ENCODE data around the gene PAFAH2.
"Not testable (repeated sequence)": the region's sequence is repeated elsewhere in the genome, so short reads cannot be mapped to it uniquely, and the experiment has no call there.

PAFAH2 gene

DNA sequence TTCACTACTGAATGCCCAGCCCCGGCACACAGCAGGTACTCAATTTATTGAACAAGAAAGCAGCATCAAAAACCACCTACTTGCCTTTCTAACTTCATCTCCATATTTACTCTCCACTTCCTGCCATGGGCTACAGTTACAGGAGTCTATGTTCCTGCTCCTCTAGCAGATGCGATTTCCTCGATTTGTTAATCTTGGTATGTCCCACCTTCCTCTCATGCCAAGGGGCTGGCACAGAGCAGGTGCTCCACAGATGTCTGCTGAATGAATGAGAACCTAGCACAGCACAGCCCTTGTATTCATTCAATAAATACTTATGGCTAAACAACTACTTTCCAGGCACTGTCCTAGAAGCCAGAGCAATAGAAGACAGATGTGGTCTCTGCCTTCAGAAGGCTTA is 12.2 kb downstream of the PAFAH2 start:
- DNase-seq (ENCODE audit: low read depth) = no peak

DNA sequence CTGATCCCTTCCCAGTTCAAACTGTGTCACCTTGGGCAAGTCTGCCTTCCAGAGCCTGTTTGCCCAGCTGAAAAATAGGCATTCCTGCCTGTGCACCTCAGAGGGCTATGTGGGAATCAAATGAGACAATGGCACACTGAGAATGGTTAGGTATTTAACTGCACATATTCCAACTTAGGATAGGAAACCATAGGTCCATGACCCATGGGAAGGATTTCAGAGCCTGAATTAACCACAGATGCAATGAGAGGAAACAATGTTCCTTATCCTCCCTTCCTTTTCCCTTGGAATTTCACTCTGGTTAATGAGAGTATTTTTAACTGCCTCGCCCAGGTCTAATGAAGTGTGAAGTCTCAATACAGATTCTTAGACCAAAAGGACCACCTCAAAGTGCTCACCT is 12.7 kb downstream of the PAFAH2 start:
- no peak for DNase-seq (ENCODE audit: low read depth)

DNA sequence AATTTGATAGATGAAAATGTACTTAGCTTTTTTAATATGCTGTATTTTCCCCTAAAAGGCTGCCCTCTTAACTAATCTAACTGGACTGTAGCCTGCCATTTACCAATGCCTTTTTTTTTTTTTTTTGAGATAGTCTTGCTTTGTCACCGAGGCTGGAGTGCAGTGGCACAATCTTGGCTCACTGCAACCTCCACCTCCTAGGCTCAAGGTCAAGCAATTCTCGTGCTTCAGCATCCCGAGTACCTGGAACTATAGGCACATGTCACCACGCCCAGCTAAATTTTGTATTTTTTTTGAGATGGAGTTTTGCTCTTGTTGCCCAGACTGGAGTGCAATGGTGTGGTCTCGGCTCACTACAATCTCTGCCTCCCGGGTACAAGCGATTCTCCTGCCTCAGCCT is 18.7 kb downstream of the PAFAH2 start:
- no peak for DNase-seq (ENCODE audit: low read depth)

DNA sequence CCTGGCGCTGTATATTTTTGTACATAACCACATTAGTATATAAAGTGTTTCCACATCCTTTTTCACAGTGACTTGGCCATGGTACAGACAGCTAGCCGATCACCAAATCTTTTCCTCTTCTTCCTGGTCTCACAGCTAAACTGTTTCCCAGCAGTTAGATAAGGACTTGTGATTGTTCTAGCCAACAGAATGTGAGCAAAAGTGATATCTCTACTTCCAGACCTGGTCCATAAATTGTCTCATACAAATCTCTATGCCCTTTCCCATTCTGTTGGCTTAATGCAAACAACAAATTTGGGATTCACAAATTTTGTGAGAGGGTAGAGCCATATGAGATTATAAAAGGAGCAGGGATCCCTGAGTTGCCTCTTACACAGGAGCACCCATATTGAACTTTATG is 19.5 kb downstream of the PAFAH2 start:
- DNase-seq (ENCODE audit: low read depth) = no peak

DNA sequence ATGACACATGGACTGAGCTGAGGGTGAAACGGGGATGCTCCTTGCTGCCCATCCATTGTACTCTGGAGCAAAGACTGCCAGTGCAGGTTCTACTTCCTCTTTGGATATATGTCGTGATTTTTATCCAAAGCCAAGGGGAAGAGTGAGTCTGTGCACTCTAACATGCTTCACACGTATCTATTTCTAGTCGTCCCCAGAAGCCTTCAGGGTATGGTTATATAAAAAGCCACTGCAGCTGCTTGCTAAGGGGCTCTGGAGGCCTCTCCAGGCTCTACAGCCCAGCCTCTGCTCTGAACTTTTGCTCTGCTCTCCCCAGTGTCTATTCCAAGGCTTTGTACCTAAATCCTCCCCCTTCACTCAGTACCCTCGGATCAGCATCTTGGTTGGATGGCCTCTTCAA is 20.1 kb downstream of the PAFAH2 start:
- no peak for DNase-seq (ENCODE audit: low read depth)

DNA sequence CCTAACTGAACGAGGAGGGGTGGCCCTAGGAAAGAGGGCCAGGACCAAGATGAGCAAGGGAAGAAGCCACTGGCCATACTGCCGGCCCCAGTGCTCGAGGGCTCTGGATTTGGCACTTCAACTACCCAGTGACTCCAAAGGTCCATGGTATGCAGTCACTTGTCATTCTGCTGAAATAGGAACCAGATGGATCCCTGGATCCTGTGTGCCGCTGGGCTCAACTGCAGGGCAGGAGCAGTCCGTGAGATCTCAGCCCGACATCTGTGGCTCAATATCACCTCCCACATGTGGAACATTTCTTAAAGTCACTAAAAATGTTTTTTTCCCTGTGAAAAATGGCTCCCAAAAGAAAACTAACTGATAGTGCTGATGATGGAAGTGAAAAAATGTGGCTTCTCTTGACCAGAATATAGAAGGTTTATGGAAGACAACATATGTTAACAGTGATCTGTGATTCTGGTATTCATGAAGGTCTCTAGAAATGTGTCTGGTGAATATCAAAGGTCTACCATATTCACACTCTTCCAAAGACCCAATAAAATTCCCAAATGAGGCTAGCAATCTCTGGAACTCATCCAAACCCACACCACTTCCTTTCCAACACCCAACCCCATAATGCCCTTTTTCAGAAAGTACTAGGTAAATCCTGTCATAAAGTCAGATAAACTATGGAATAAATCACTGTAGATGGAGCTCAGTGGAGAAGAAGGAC is 24.1 kb downstream of the PAFAH2 start:
- peak; percentile 38 for DNase-seq (ENCODE audit: low read depth)

DNA sequence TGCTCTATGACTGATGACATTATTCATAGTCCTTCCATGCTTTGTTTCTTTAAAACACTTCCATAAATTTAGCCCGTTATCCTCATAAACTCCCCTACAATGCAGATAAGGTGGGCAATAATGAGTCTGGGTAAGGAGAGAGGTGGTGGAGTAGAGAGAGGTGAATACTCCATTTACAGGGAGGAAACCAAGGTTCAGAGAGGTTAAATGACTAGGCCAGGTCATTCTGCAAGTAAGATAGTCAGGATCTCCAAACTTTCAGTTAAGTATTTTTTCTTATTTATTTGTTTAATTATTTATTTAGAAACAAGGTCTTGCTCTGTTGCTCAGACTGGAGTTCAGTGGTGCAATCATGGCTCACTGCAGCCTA is 26.1 kb downstream of the PAFAH2 start:
- DNase-seq (ENCODE audit: low read depth) = no peak

DNA sequence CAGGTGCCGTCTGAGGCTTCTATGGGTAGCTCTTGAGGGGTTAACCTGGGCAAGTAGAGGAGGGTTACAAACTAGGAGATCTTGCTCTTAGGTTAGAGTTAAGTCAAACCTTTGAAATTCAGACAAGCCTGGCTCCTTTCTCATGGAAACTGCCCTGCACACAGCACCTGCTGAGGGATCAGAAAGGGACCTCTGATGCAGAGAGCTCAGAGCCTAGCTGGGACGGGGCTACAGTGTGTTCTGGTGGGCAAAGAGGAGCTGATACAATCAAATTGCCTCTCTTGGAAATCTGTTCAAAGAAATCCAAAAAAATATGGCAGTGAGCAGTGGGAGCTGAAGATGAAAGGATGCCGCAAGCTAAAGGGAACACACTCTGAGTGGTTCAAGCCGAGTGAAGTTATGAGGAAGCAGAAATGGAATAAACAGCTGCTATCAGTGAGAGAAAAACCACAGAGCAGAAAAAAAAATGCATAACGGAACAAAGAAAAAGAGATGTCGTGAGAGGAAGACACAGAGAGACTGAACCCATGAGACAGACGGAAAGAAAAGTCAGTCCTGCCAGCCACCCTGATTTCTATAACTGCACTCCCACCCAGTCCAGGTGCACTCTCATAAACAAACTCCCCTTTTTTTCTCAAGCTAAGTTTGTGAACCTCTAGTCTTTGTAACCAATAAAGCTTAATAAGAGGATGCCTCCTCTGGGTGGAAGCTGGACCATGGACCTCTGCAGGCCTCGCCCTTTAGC is 26.6 kb downstream of the PAFAH2 start:
- DNase-seq (ENCODE audit: low read depth) = no peak

DNA sequence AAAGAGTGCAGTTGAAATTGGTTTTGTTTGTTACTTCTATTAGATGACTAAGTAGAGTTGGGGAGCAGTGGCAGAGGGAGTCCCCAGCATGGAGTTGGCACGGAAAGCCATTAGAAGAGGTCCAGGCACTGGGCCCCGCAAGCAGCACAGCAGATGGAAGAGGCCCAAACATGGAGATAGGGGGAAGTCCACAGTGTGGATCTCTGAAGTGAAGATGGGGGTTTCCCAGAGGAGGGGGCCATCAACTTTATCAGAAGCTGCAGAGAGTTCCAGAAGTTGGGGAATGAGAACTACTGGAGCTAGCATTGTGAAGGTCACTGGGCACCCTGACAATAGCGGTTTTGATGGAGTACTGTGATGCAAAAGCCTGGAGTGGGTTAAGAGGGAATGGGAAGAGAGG is 30.6 kb downstream of the PAFAH2 start:
- no peak for DNase-seq (ENCODE audit: low read depth)

DNA sequence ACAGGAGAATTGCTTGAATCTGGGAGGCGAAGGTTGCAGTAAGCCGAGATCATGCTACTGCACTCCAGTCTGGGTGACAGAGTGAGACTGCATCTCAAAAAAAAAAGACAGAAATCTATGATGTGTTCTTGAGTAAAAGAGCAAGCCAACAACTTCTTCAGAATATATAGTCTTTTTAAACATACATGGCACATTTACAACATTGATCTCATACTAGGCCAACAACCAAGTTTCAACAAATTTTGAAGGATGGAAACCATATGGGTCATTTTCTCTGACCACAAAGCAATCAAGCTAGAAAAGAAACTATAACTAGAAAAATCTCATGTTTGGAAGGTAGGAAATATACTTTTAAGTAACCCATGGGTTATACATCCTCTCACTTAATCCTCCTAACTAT is 38.3 kb downstream of the PAFAH2 start:
- DNase-seq (ENCODE audit: low read depth) = no peak

DNA sequence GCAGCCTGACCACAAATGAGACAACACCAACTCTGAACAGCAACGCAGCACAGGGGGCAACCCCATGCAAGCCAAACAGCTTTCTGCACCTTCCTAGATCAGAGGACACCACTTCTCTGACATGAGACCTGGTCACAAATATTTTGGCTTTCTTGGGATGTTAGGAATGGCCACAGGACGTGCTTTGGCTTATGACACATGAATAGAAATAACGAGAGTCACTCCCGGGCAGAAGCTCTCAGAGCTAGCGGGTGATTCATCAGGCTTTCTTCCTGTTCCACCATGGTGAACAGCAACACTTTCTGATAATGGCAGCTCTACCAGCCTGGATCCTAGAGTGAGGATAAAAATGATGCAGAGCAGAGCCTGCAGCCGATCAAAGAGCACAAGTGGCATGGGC is 39.4 kb downstream of the PAFAH2 start:
- peak; percentile 96 for DNase-seq (ENCODE audit: low read depth)

DNA sequence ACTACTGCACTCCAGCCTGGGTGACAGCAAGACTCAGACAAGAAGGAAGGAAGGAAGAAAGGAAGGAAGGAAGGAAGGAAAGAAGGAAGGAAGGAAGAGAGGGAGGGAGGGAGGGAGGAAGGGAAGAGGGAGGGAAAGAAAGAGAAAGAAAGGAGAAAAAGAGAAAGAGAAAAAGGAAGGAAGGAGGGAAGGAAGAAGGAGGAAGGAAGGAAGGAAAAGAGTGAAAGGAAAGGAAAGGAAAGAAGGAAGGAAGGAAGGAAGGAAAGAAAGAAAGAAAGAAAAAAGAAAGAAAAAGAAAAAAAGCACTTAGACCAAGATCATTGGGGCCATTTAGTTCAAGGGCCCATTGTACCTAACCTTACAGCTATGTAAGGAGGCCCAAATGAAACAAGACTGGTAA is 42.3 kb downstream of the PAFAH2 start:
- DNase-seq (ENCODE audit: low read depth) = no peak

DNA sequence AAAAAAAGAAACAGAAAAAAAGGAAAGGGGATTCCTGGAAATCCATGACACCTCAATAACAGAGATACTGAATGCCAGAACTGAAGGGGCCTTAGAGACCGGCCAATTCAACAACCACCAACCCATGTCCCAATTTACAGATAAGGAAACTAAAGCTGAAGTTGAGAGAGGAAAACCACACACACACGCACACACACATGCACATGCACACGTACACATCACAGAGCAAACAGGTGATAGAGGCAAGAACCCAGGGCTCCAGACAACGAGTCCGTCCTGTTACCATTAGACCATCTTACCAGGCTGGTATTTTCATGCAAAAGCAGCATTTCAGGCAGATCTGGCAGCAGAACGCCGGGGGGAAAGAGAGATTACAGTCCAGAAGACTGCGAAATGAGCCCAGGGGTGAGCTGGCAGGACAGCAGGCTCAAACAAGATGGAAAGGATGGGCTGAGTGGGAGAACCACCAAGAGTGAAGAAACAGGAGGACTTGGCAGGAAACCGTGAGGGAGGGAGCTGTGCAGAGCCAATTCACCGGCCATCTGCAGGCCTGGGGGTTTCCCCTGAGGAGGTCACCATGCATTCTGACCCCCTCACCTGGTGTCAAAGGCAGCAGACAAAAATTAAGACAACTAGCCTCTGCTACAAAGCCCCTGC is 43.5 kb downstream of the PAFAH2 start:
- no peak for DNase-seq (ENCODE audit: low read depth)

DNA sequence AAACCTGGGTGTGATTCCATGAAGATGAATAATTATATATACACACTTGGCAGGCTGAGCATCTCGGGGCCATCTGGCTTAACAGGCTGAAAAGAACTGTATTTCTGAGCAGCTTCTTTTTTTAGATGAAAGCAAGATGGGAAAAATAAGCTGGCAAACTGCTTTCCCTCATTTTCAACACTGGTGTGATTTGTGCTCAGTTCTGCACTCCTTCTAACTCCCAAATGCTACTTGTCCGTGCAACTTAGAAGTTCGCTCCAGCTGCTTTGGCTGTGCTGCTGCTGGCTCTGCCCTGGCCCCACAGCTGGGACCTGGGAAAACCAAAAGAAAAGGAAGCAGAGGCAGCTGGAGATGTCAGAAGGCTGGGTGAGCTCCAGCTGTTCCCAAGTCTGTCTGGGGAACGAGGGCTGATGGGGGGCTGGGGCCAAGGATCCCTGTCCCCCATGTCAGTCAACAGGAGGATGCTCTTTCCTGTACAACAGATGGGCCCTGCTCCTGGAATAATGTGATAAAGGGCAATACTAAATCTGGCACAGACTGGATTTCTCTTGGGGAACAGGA is 44.9 kb downstream of the PAFAH2 start:
- DNase-seq (ENCODE audit: low read depth) = peak; percentile 41

DNA sequence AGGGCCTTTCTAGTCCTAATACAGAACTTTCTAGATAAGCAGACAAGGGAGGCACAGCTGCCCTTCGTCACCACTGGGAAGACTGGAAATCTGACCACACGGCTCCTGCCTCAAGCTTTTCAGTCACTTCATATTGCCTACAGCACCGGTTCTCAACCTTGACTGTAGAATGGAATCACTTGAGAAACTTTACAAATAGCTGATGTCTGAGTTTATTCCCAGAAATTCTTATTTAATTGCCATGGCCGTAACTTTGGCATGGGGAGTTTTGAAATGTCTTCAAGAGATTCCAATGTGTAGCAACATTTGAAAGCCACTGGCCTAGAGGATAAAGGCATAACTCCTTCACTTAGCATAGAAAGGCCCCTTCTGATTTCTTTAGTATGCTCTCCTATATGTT is 49.2 kb downstream of the PAFAH2 start:
- peak; percentile 25 for DNase-seq (ENCODE audit: low read depth)

DNA sequence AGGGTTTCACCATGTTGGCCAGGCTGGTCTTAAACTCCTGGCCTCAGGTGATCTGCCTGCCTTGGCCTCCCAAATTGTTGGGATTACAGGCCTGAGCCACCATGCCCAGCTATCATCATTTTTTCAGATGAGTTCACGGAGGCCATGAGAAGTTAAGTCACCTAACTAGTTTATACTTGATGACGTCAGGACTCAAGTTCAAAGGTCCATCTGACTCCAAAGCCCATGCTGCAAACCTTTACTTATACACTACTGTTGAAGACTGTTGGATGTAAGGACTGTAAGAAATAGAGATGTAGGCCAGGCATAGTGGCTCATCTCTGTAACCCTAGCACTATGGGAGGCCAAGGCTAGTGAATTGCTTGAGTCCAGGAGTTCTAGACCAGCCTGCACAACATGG is 50.8 kb downstream of the PAFAH2 start:
- DNase-seq (ENCODE audit: low read depth) = no peak

DNA sequence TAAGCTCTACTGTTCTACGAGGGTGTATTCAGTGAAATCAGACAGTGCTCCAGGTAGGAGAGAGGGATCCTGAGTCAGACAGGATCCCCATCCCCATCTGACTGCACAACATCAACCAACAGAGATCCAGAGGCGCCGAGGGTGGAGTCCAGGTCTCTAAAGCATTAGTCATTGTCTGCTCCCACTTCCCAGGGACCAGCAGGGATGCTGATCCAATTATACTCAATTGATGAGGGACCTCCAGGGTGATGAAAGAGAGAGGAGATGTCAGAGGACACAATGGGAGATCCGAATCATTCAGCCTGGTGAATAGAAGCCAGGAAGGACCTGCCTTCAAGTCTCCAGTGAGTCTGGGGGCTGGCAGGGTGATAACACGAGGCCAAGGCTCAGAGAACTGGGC is 52.1 kb downstream of the PAFAH2 start:
- no peak for DNase-seq (ENCODE audit: low read depth)

DNA sequence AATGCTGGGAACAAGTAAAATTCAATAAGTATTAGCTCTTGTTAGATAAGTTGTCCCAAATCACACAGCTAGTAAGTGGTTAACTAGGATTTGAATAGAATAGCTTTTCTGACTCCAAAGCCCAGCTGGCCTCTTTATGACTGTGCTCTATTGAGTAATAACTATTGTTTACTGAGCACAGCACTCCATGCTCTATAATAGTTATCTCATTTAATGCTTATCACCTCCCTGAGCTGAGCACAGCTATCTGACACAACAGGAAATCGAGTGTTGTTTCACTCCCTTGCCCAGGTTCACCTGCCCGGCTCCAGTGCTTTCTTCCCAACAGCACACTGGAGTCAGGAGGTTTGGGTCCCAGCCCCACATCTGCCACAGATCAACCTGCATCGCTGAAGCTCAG is 52.9 kb downstream of the PAFAH2 start:
- DNase-seq (ENCODE audit: low read depth) = no peak

DNA sequence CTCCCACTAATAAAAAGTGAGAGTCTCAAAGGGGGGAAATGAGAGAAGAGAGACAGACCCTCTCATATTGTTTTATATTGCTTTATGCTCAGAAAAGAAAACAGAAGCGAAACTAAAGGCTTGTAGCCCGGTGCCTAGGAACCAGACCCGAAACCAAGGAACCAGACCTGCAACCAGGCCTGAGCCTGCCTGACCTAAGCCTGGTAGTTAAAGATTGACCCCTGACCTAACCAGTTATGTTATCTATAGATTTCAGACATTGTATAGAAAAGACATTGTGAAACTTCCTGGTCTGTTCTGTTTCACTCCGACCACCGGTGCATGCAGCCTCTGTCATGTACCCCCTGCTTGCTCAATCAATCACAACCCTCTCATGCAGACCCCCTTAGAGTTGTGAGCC is 54.4 kb downstream of the PAFAH2 start:
- DNase-seq (ENCODE audit: low read depth) = not testable (repeated sequence)

DNA sequence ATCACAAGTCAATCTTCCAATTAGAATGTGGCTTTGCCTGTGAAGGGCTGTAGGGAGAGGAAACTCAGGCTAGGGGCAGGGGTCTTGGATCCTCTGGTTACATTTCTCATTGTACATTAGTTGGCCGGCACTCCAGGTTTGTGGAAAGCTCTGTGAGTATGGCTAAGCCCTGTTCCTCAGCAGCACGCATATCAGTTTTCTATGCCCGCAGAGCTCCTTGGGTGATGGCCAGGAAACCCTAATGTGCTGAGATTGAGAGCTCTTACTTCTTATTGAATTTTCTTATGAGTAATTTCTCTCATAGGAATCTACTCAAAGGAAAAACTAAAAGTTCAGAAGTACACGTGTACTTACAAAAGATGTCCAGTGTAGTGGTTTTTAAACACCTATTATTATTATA is 60.9 kb downstream of the PAFAH2 start:
- DNase-seq (ENCODE audit: low read depth) = no peak

DNA sequence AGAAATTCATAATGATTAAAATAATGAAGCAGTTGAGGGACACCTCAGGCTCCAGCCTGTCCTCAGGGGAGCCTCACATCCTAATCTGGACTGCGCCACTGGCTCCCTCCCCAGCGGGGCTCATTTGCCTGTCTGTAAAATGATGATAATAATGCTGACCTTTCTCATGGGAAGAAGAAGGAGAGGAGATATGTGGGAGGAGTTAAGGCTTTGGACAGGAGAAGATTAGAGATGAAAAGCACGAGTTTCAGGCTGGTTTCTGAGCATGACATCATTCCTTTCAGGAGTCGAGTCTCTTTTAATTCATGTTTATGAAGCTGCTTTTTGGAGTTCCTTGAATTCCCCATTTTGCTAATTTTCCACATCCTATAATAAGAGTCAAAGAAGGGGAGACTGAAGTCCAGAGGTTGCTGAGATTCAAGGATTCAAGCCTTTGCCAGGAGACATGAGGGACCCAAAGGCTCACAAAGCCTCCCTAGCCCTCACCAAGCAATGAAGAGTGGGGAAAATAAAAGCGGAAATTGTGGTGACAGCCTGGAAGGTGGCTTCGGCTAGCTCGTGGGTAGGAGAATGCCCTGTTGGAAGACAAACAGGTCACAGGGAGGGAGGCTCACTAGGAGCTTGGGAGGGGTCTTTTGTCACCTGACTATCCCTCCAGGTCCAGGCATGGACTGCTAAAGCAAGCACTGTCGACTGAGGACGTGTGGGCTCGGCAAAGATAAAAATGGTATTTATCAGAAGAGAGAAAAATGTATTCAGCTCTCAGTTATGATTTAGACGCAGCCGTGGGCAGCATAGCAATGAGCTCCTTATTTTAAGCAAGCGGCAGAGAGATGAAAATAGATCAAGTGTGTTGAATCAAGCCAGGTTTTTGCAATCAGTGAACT is 64.1 kb downstream of the PAFAH2 start:
- DNase-seq (ENCODE audit: low read depth) = peak; percentile 31

DNA sequence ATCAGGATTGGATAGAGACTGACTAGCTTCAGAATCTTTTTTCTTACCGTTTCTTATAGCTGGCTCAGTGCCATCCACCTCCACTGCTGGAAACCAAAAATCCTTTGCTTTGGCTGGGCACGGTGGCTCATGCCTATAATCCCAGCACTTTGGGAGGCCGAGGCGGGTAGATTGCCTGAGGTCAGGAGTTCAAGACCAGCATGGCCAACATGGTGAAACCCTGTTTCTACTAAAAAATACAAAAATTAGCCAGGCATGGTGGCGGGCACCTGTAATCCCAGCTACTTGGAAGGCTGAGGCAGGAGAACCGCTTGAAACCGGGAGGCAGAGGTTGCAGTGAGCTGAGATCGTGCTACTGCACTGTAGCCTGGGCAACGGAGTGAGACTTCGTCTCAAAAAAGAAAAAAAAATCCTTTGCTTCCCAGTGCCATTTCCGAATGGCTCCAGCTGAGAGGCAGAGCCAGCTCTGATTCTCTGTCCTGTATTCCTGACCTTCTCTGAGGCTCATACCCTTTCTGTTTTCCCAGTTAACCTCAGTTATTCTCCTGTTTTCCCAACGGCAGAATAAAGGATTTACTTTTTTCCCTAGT is 65.0 kb downstream of the PAFAH2 start:
- not testable (repeated sequence) for DNase-seq (ENCODE audit: low read depth)

Data from EH (cell line).